Naive thymus-derived CD4-positive, alpha-beta T cell (primary cell): Measurements from ENCODE around the gene BCHE. TPM values are rescaled to one million over a fixed set of nuclear protein-coding genes. Genes with fewer than 3 reads are reported as not detected.
"Not testable (repeated sequence)": the region's sequence is repeated elsewhere in the genome, so short reads cannot be mapped to it uniquely, and the experiment has no call there.

ENCODE experiments used
- ATAC-seq: fragments of 150-1000 bp; cut with Tn5 transposase; 2 replicates; pipeline ENCODE4 v1.10.0; 2021; ENCODE audit warnings: mild to moderate bottlenecking, moderate library complexity
- CTCF ChIA-PET: fragments of 350-600 bp; sonication (Branson Sonifier 250); formaldehyde crosslinking; loops from one replicate; lab custom pipeline; 2021; ENCODE audit warnings: antibody characterized with exemption; lab: Charles Lee
- POLR2A ChIA-PET: fragments of 350-600 bp; sonication (Branson Sonifier 250); formaldehyde crosslinking; loops from one replicate; lab custom pipeline; 2021; ENCODE audit warnings: antibody characterized with exemption, inconsistent platforms; lab: Charles Lee
- DNase-seq, 9 donors: peaks; one replicate each; pipeline versions ENCODE4 v3.0.0 to v3.0.0-alpha.2; 2020 to 2022; ENCODE audit warnings: mixed read lengths in 1 of 9
- H3K27ac ChIP-seq: one replicate; pipeline ENCODE4 v1.7.0; 2013; ENCODE audit warnings: mild to moderate bottlenecking, low read depth, low read length, moderate library complexity
- H3K27me3 ChIP-seq, 2 donors: one replicate each; pipeline ENCODE4 v1.7.0; 2013; ENCODE audit warnings: low read length in 2 of 2, mild to moderate bottlenecking in 2 of 2, moderate library complexity in 2 of 2; ENCODE audit not compliant: control insufficient read depth in 2 of 2, insufficient read depth in 2 of 2
- H3K36me3 ChIP-seq, 3 experiments: 1 replicate in 2 of 3; 2 replicates in 1 of 3; pipeline ENCODE4 v1.7.0; 2013; ENCODE audit warnings: low read length in 3 of 3, mild to moderate bottlenecking in 3 of 3, moderate library complexity in 1 of 3; ENCODE audit not compliant: insufficient read depth in 3 of 3, control insufficient read depth in 2 of 3
- H3K4me1 ChIP-seq, 2 donors: one replicate each; pipeline ENCODE4 v1.7.0; 2013; ENCODE audit warnings: low read length in 2 of 2, mild to moderate bottlenecking in 2 of 2, moderate library complexity in 1 of 2; ENCODE audit not compliant: control insufficient read depth in 2 of 2, insufficient read depth in 2 of 2
- H3K4me3 ChIP-seq: 2 replicates; pipeline ENCODE4 v1.7.0; 2013; ENCODE audit warnings: mild to moderate bottlenecking, low read length
- H3K9me3 ChIP-seq, 3 experiments: 1 replicate in 2 of 3; 2 replicates in 1 of 3; pipeline ENCODE4 v1.7.0; 2013; ENCODE audit warnings: low read length in 3 of 3; ENCODE audit not compliant: control insufficient read depth in 2 of 3
- H3K27ac Mint-ChIP-seq, 9 donors: one replicate each; pipeline ENCODE4 v1.8.0; 2020 to 2022; ENCODE audit warnings: mixed read lengths in 9 of 9, mild to moderate bottlenecking in 8 of 9, moderate library complexity in 5 of 9, inconsistent platforms in 2 of 9
- H3K27me3 Mint-ChIP-seq, 5 donors: one replicate each; pipeline ENCODE4 v1.8.0; 2021 to 2022; ENCODE audit warnings: mixed read lengths in 5 of 5, mild to moderate bottlenecking in 1 of 5
- H3K36me3 Mint-ChIP-seq, 5 donors: one replicate each; pipeline ENCODE4 v1.8.0; 2020 to 2022; ENCODE audit warnings: mixed read lengths in 5 of 5, mild to moderate bottlenecking in 3 of 5, inconsistent platforms in 1 of 5
- H3K4me1 Mint-ChIP-seq, 7 donors: one replicate each; pipeline ENCODE4 v1.8.0; 2020 to 2022; ENCODE audit warnings: mixed read lengths in 7 of 7, mild to moderate bottlenecking in 3 of 7, inconsistent platforms in 1 of 7
- H3K4me3 Mint-ChIP-seq, 10 donors: one replicate each; pipeline ENCODE4 v1.8.0; 2020 to 2022; ENCODE audit warnings: mild to moderate bottlenecking in 10 of 10, mixed read lengths in 10 of 10, moderate library complexity in 6 of 10, inconsistent platforms in 2 of 10
- H3K9me3 Mint-ChIP-seq, 11 donors: one replicate each; pipeline ENCODE4 v1.8.0; 2020 to 2022; ENCODE audit warnings: mixed read lengths in 11 of 11, mild to moderate bottlenecking in 4 of 11, inconsistent platforms in 1 of 11, moderate library complexity in 1 of 11
- intact Hi-C, 2 donors: fragments of 100-400 bp; cut with micrococcal nuclease; formaldehyde crosslinking; loops; one replicate each; pipeline ENCODE4 v1.15.1; 2023
- polyA plus RNA-seq, 2 donors: library from polyadenylated mRNA; unstranded; fragments of 300-500 nt; fragmentation: Illumina TruSeq; gene quantifications; one replicate each; pipeline ENCODE4 v1.2.3, GENCODE V29; 2021
- total RNA-seq, 6 experiments: library from RNA in 5 of 6; stranded (reverse) in 5 of 6; gene quantifications; 1 replicate in 5 of 6; 2 replicates in 1 of 6; pipeline ENCODE4 v1.2.3 and lab custom pipeline; 2021 to 2026

BCHE gene
- total and polyA plus RNA-seq, 7 experiments from 2014 or later = not detected

DNA sequence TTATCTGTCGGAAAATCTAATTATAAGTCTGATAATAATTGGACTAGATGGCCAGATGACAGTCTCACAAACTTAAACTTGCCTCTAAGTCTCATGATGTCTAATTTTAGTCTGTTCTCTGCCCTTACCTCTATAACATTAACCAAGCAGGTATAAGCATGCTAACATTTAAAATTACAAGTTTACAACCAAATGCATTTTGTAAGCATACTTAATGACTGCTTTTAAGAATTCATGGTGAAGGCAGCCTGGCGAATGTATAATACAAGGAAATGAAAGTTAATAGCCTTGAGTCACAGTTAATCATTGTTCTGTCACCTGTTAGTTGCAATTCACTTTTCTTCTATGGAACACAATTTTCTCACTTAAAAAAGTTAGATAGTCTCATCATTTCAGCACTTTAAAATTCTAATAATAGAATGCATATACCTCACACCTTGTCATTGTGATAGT, 16.5 kb downstream of the BCHE start:
- H3K36me3 ChIP-seq = no peaks in the 10 kb centered on the region
- H3K27me3 ChIP-seq = no peaks in the 10 kb centered on the region
- CTCF ChIA-PET = no interaction called here
- Mint-ChIP-seq H3K4me1 (no peaks in the 10 kb centered on the region), H3K4me3 (no peak overlapping the region), H3K27me3 (no peaks in the 10 kb centered on the region), H3K27ac (no peak overlapping the region), H3K36me3 (no peaks in the 10 kb centered on the region), H3K9me3 (peaks cover 0 to 15% (median 0%) of the 10 kb centered on the region in 11 donors)
- no peaks in the 10 kb centered on the region for H3K4me1 ChIP-seq
- H3K4me3 ChIP-seq = no peak overlapping the region
- ATAC-seq (no peak), DNase-seq (no peak)
- H3K27ac ChIP-seq = no peak overlapping the region
- H3K9me3 ChIP-seq = peaks cover 0 to 4% (median 0%) of the 10 kb centered on the region in 3 experiments
- POLR2A ChIA-PET = no interaction called here
- intact Hi-C loops = no loop called here

DNA sequence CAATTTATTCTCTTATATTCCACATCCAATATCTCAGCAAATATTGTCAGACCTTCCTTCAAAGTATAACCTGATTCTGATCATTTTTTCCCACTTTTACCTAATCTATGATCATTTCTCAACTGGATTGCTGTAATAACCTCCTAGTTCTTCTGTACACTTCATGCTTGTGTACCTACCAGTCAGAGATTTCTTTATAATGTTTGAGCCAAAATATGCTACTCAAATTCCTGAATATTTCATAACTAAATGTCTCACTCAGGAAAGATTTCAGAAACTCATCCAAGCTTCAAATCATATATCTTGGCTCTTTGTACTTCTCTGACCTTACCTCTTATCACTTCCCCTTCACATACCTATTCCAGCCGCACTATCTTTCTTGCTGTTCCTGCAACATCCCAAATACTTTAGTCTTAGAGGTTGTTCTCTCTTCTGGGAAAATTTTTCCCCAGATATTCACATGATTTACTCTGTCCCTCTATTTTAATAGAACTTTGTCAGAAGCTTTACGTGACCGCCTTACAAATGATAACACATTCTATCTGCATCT, 20.0 kb downstream of the BCHE start:
- no peaks in the 10 kb centered on the region for H3K4me1 Mint-ChIP-seq
- peaks cover 0 to 15% (median 0%) of the 10 kb centered on the region in 11 donors for H3K9me3 Mint-ChIP-seq
- Histone ChIP-seq H3K4me1 (no peaks in the 10 kb centered on the region), H3K9me3 (peaks cover 0 to 5% (median 0%) of the 10 kb centered on the region in 3 experiments), H3K4me3 (no peak overlapping the region), H3K36me3 (no peaks in the 10 kb centered on the region), H3K27ac (no peak overlapping the region), H3K27me3 (no peaks in the 10 kb centered on the region)
- ChIA-PET CTCF (no interaction called here), POLR2A (no interaction called here)
- no peaks in the 10 kb centered on the region for H3K27me3 Mint-ChIP-seq
- H3K36me3 Mint-ChIP-seq = no peaks in the 10 kb centered on the region
- H3K4me3 Mint-ChIP-seq = no peak overlapping the region
- intact Hi-C loops = no loop called here
- DNase-seq (no peak), ATAC-seq (no peak)
- H3K27ac Mint-ChIP-seq = no peak overlapping the region

DNA sequence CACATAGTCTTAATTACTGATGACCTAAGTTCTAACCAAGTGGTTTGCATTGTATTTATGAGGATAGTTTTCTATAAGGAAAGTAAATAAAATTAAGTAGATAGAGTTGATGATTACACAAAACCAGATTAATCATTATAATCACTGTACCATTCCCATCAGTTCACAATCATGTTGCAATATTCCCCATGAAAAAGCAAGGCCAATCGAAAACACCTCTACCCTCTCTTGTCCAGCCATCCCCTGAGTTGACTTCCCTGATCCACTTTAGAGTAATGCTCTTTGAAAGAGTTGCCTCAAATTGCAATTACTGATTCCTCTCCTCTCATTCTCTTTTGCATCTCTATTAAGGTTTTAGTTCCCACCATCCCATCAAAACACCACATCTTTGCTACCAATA, 21.0 kb downstream of the BCHE start:
- DNase-seq = no peak
- Histone ChIP-seq H3K4me1 (no peaks in the 10 kb centered on the region), H3K4me3 (no peak overlapping the region), H3K27me3 (no peaks in the 10 kb centered on the region), H3K9me3 (peaks cover 0 to 5% (median 0%) of the 10 kb centered on the region in 3 experiments), H3K27ac (no peak overlapping the region), H3K36me3 (no peaks in the 10 kb centered on the region)
- no peak for ATAC-seq
- no peak overlapping the region for H3K4me3 Mint-ChIP-seq
- peaks cover 0 to 15% (median 0%) of the 10 kb centered on the region in 11 donors for H3K9me3 Mint-ChIP-seq
- ChIA-PET CTCF (no interaction called here), POLR2A (no interaction called here)
- H3K36me3 Mint-ChIP-seq = no peaks in the 10 kb centered on the region
- H3K27ac Mint-ChIP-seq = no peak overlapping the region
- intact Hi-C loops = no loop called here
- no peaks in the 10 kb centered on the region for H3K27me3 Mint-ChIP-seq
- no peaks in the 10 kb centered on the region for H3K4me1 Mint-ChIP-seq

DNA sequence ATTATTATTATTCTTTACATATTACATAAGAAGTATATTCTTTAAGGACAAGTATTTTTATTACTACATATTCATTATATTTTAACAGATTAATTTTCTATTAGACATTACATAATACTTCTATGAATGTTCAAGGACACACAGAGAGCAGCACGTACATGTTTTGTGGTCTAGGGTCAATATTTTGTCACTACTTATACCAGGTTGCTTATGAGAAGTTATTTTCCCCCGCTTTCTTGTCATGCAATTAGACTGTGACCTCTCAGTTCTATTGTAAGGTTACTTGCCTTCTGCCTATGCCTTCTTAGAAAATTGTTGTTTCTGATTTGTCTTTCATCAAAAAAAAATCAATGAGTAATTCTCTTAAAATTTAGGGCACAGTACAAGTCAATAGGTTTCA, 21.5 kb downstream of the BCHE start:
- CTCF ChIA-PET = no interaction called here
- H3K4me3 Mint-ChIP-seq = no peak overlapping the region
- no peaks in the 10 kb centered on the region for H3K36me3 Mint-ChIP-seq
- POLR2A ChIA-PET = no interaction called here
- H3K4me3 ChIP-seq = no peak overlapping the region
- H3K27me3 ChIP-seq = no peaks in the 10 kb centered on the region
- H3K27me3 Mint-ChIP-seq = no peaks in the 10 kb centered on the region
- intact Hi-C loops = no loop called here
- no peaks in the 10 kb centered on the region for H3K4me1 ChIP-seq
- H3K9me3 ChIP-seq = peaks cover 0 to 5% (median 0%) of the 10 kb centered on the region in 3 experiments
- H3K27ac Mint-ChIP-seq = no peak overlapping the region
- no peak for ATAC-seq
- H3K9me3 Mint-ChIP-seq = peaks cover 0 to 15% (median 0%) of the 10 kb centered on the region in 11 donors
- DNase-seq = no peak
- H3K27ac ChIP-seq = no peak overlapping the region
- H3K36me3 ChIP-seq = no peaks in the 10 kb centered on the region
- H3K4me1 Mint-ChIP-seq = no peaks in the 10 kb centered on the region

DNA sequence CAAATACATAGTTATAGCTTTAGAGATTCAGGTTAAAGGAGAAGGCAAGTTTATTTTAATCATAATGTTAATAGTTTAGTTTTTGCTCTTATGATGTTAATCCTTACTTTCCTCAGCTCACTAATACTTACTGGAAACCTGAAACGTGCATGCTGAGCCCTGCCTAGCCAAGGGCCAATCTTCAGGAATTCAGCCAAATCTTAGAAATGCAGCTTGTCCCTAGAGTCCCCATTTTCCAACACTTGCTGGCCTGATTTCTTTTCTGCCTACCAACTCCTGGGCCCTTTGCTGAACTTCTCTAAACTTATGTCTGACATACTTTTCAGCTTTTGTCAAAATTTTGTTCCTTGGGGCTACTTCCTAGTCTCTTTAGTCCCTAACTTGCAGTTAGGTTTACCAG, 22.8 kb downstream of the BCHE start:
- CTCF ChIA-PET = no interaction called here
- H3K4me1 Mint-ChIP-seq = no peaks in the 10 kb centered on the region
- H3K27me3 ChIP-seq = no peaks in the 10 kb centered on the region
- POLR2A ChIA-PET = no interaction called here
- no peaks in the 10 kb centered on the region for H3K36me3 Mint-ChIP-seq
- H3K9me3 ChIP-seq = peaks cover 0 to 5% (median 0%) of the 10 kb centered on the region in 3 experiments
- ATAC-seq (no peak), DNase-seq (no peak)
- H3K36me3 ChIP-seq = no peaks in the 10 kb centered on the region
- no peak overlapping the region for H3K27ac ChIP-seq
- H3K4me3 ChIP-seq = no peak overlapping the region
- H3K4me3 Mint-ChIP-seq = no peak overlapping the region
- H3K27me3 Mint-ChIP-seq = no peaks in the 10 kb centered on the region
- H3K9me3 Mint-ChIP-seq = peaks cover 0 to 15% (median 0%) of the 10 kb centered on the region in 11 donors
- no peaks in the 10 kb centered on the region for H3K4me1 ChIP-seq
- intact Hi-C loops = no loop called here
- no peak overlapping the region for H3K27ac Mint-ChIP-seq

DNA sequence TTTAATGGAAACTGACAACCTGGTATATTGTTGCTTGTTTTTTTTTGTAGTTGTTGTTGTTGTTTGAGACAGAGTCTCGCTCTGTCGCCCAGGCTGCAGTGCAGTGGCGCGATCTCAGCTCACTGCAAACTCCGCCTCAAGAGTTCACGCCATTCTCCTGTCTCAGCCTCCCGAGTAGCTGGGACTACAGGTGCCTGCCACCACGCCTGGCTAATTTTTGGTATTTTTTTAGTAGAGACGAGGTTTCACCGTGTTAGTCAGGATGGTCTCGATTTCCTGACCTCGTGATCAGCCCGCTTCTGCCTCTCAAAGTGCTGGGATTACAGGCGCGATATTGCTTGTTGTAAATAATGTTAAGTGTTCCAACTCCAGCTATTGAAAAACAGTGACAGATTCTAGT, 29.3 kb downstream of the BCHE start:
- H3K27ac Mint-ChIP-seq, H3K36me3 ChIP-seq, ATAC-seq, H3K9me3 ChIP-seq, H3K27ac ChIP-seq, H3K4me1 Mint-ChIP-seq, H3K27me3 Mint-ChIP-seq, POLR2A ChIA-PET, H3K4me1 ChIP-seq, DNase-seq, H3K27me3 ChIP-seq, CTCF ChIA-PET, H3K36me3 Mint-ChIP-seq, H3K9me3 Mint-ChIP-seq, H3K4me3 ChIP-seq, intact Hi-C loops, H3K4me3 Mint-ChIP-seq: not testable (repeated sequence)

DNA sequence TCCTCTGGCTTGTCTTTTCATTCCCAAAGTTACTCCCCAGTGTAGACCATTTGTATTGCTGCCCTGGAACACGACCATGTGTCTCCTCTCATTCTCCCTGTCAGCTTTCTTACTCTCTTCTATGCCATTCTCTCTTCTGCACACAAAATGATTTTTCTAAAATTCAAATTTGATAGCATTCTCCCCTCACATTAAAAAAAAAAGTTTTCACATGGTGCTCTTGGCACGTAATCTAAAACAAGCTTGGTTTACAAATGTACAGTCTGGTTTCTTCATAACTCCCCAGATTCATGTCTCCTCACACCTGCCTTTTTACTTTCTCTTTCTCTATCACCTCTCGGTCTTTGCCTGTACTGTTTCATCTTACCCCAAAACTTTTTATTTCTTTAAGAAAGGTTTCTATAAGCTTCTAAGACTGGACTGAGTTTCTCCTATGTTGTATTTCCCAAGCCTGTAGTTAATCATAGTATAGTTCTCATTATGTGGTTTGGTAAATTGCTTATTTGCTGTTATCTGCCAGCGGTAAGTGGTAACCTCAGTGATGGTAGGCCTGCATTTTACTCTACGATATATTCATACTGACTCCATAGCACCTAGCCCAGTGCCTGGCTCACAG, 31.2 kb downstream of the BCHE start:
- no peaks in the 10 kb centered on the region for H3K27me3 ChIP-seq

More for the DNA sequence above, 31.2 kb downstream of the BCHE start:
- H3K36me3 ChIP-seq = no peaks in the 10 kb centered on the region
- Mint-ChIP-seq H3K9me3 (peaks cover 0 to 2% (median 0%) of the 10 kb centered on the region in 11 donors), H3K27me3 (no peaks in the 10 kb centered on the region), H3K36me3 (no peaks in the 10 kb centered on the region), H3K27ac (no peak overlapping the region), H3K4me1 (no peaks in the 10 kb centered on the region), H3K4me3 (no peak overlapping the region)
- intact Hi-C loops = no loop called here
- CTCF ChIA-PET = no interaction called here
- POLR2A ChIA-PET = no interaction called here
- no peaks in the 10 kb centered on the region for H3K9me3 ChIP-seq
- DNase-seq (no peak), ATAC-seq (no peak)
- H3K27ac ChIP-seq = no peak overlapping the region
- H3K4me1 ChIP-seq = no peaks in the 10 kb centered on the region
- no peak overlapping the region for H3K4me3 ChIP-seq
